Measurements from ENCODE around the gene TMEM220.

TMEM220 gene

DNA sequence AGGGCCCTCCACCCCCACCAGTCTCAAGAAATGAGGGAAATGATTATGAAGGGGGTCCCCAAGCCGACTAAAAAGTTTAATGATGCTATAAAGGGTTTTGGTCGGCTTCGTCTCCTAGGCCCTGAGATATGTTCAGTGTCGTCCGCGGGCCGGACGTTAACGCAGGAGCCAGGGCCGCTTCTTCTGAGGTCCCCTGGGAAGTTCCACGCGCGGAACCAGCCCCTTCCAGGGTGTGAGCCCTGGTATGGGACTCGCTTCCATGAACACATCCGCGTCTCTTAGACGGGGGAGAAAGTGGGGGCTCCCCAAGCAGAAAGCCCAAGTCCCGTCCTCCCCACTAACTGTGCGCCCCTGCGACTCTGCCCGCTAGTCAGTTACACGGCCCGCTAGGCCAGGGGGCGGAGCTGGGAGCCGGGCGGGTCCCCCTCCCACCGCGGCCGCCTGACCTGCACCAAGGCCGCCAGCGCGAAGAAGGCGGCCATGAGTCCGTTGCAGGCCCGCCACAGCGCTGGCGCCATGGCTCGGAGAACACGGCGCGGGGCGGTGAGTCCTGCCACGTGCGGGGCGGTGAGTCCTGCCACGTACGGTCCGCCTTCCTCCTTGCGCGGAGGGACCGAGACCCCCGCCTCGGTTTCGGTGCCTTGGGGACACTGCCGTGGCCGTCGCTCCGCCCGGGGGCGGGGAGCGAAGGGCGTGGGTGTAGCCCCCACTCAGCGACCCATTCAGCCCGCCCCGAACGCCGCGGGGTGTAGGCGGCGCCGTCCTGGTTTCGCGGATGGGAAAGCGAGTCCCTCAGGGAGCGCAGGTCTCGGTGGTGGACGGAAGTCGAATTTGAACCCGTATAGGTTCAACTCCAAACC lies at the start of gene TMEM220:
Gene TMEM220 (minus strand): TSS at position 690 of the 860 bp plus-strand sequence. CDS start 172 bp downstream, at position 518.
- Histone ChIP-seq H3K9me3 (ENCODE audit: control insufficient read depth in 5 of 5, low read length in 5 of 5) (no peaks in the 10 kb centered on the region), H3K27me3 (ENCODE audit: control insufficient read depth in 5 of 5, insufficient read depth in 4 of 5, low read length in 5 of 5) (no peaks in the 10 kb centered on the region), H3K27ac (ENCODE audit: low read depth, low read length) (peak within 1 kb of the TSS; percentile 92), H3K4me1 (ENCODE audit: control insufficient read depth in 5 of 5, insufficient read depth in 5 of 5, low read length in 5 of 5) (peaks cover 0 to 20% (median 11%) of the 10 kb centered on the region in 5 donors), H3K4me3 (ENCODE audit: low read depth in 1 of 5, low read length in 5 of 5) (peak within 1 kb of the TSS; percentile 75 to 81 (median 76)), H3K36me3 (ENCODE audit: control insufficient read depth in 5 of 5, insufficient read depth in 5 of 5, low read length in 5 of 5) (peaks cover 16 to 30% (median 22%) of the 10 kb centered on the region in 5 donors), H3K9ac (ENCODE audit: low read length in 5 of 5) (peak within 1 kb of the TSS; percentile 57 to 89 (median 84))

GRCh38 chr17:10779609-10780008 lies 49.8 kb upstream of the TMEM220 start:
- H3K4me1 ChIP-seq (ENCODE audit: control insufficient read depth in 5 of 5, insufficient read depth in 5 of 5, low read length in 5 of 5): no peaks in the 10 kb centered on the region
- H3K27me3 ChIP-seq (ENCODE audit: control insufficient read depth in 5 of 5, insufficient read depth in 4 of 5, low read length in 5 of 5): no peaks in the 10 kb centered on the region
- H3K27ac ChIP-seq (ENCODE audit: low read depth, low read length): no peak overlapping the region
- no peaks in the 10 kb centered on the region for H3K36me3 ChIP-seq (ENCODE audit: control insufficient read depth in 5 of 5, insufficient read depth in 5 of 5, low read length in 5 of 5)
- no peak overlapping the region for H3K9ac ChIP-seq (ENCODE audit: low read length in 5 of 5)
- H3K9me3 ChIP-seq (ENCODE audit: control insufficient read depth in 5 of 5, low read length in 5 of 5): peaks cover 0 to 4% (median 0%) of the 10 kb centered on the region in 5 donors
- H3K4me3 ChIP-seq (ENCODE audit: low read depth in 1 of 5, low read length in 5 of 5): no peak overlapping the region

- Histone ChIP-seq H3K9ac (ENCODE audit: low read length in 5 of 5) (no peak overlapping the region), H3K9me3 (ENCODE audit: control insufficient read depth in 5 of 5, low read length in 5 of 5) (peaks cover 0 to 2% (median 0%) of the 10 kb centered on the region in 5 donors), H3K27ac (ENCODE audit: low read depth, low read length) (no peak overlapping the region), H3K4me3 (ENCODE audit: low read depth in 1 of 5, low read length in 5 of 5) (no peak overlapping the region), H3K36me3 (ENCODE audit: control insufficient read depth in 5 of 5, insufficient read depth in 5 of 5, low read length in 5 of 5) (no peaks in the 10 kb centered on the region), H3K27me3 (ENCODE audit: control insufficient read depth in 5 of 5, insufficient read depth in 4 of 5, low read length in 5 of 5) (no peaks in the 10 kb centered on the region), H3K4me1 (ENCODE audit: control insufficient read depth in 5 of 5, insufficient read depth in 5 of 5, low read length in 5 of 5) (peaks cover 0 to 5% (median 3%) of the 10 kb centered on the region in 5 donors)
Measured at GRCh38 chr17:10777890-10778289, 48.1 kb upstream of the TMEM220 start.

- H3K27me3 ChIP-seq (ENCODE audit: control insufficient read depth in 5 of 5, insufficient read depth in 4 of 5, low read length in 5 of 5): no peaks in the 10 kb centered on the region
- no peak overlapping the region for H3K27ac ChIP-seq (ENCODE audit: low read depth, low read length)
- peaks cover 0 to 3% (median 3%) of the 10 kb centered on the region in 5 donors for H3K9me3 ChIP-seq (ENCODE audit: control insufficient read depth in 5 of 5, low read length in 5 of 5)
- no peak overlapping the region for H3K4me3 ChIP-seq (ENCODE audit: low read depth in 1 of 5, low read length in 5 of 5)
- H3K36me3 ChIP-seq (ENCODE audit: control insufficient read depth in 5 of 5, insufficient read depth in 5 of 5, low read length in 5 of 5): no peaks in the 10 kb centered on the region
- no peak overlapping the region for H3K9ac ChIP-seq (ENCODE audit: low read length in 5 of 5)
- peaks cover 0 to 9% (median 4%) of the 10 kb centered on the region in 5 donors for H3K4me1 ChIP-seq (ENCODE audit: control insufficient read depth in 5 of 5, insufficient read depth in 5 of 5, low read length in 5 of 5)
Measured at GRCh38 chr17:10777131-10777807, 47.4 kb upstream of the TMEM220 start.

DNA sequence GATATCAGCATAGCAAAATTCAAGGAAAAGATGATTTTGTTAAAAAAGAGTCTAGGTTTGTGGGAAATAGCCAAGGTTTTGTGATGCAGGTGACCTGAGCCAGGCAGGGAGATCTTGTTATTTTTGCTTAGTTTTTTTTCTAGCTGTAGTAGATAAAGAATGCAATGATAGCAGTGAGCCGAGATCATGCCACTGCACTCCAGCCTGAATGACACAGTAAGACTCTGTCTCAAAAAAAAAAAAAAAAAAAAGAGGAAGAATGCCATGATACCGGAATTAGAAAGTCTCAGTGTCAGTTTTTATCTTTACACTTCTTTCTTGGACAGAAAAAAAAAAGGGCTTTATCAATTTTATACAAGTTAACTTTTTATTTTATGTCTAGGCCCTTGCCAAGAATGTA lies 46.6 kb upstream of the TMEM220 start:
- Histone ChIP-seq H3K9me3 (ENCODE audit: control insufficient read depth in 5 of 5, low read length in 5 of 5) (peaks cover 0 to 7% (median 6%) of the 10 kb centered on the region in 5 donors), H3K36me3 (ENCODE audit: control insufficient read depth in 5 of 5, insufficient read depth in 5 of 5, low read length in 5 of 5) (no peaks in the 10 kb centered on the region), H3K27ac (ENCODE audit: low read depth, low read length) (no peak overlapping the region), H3K27me3 (ENCODE audit: control insufficient read depth in 5 of 5, insufficient read depth in 4 of 5, low read length in 5 of 5) (no peaks in the 10 kb centered on the region), H3K4me3 (ENCODE audit: low read depth in 1 of 5, low read length in 5 of 5) (no peak overlapping the region), H3K9ac (ENCODE audit: low read length in 5 of 5) (no peak overlapping the region), H3K4me1 (ENCODE audit: control insufficient read depth in 5 of 5, insufficient read depth in 5 of 5, low read length in 5 of 5) (peaks cover 0 to 9% (median 4%) of the 10 kb centered on the region in 5 donors)

DNA sequence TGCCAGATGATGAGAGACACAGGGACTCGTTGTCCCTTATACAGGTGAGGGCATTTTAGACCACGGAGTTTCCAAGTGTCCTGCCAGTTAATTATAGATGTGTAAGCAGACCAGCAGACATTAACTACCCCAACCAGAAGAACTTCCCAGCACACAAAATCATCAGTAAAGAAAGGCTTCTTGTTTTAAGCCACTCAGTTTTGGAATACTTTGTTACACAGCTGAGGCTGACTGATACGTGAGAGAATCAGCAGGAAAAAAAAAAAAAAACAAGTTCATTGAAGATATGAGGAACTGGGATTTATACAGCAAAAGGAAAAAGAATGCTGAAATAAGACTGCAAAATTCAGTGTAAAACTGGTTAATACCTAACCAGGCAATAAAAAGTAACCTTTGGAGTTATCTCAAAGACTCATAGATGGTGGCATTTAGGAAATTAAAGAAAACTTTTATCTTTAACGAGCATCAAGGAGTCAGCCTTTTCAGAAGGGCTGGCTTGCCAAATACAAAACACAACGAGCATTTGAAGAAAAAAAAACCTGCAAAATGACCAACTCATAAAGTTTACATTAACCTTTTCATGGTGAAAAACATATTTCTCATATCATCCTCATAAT lies 46.0 kb upstream of the TMEM220 start:
- Histone ChIP-seq H3K9me3 (ENCODE audit: control insufficient read depth in 5 of 5, low read length in 5 of 5) (peaks cover 0 to 7% (median 6%) of the 10 kb centered on the region in 5 donors), H3K4me1 (ENCODE audit: control insufficient read depth in 5 of 5, insufficient read depth in 5 of 5, low read length in 5 of 5) (peaks cover 0 to 9% (median 4%) of the 10 kb centered on the region in 5 donors), H3K36me3 (ENCODE audit: control insufficient read depth in 5 of 5, insufficient read depth in 5 of 5, low read length in 5 of 5) (no peaks in the 10 kb centered on the region), H3K27me3 (ENCODE audit: control insufficient read depth in 5 of 5, insufficient read depth in 4 of 5, low read length in 5 of 5) (no peaks in the 10 kb centered on the region), H3K9ac (ENCODE audit: low read length in 5 of 5) (no peak overlapping the region), H3K4me3 (ENCODE audit: low read depth in 1 of 5, low read length in 5 of 5) (no peak overlapping the region), H3K27ac (ENCODE audit: low read depth, low read length) (no peak overlapping the region)

- no peaks in the 10 kb centered on the region for H3K36me3 ChIP-seq (ENCODE audit: control insufficient read depth in 5 of 5, insufficient read depth in 5 of 5, low read length in 5 of 5)
- H3K4me3 ChIP-seq (ENCODE audit: low read depth in 1 of 5, low read length in 5 of 5): no peak overlapping the region
- H3K27me3 ChIP-seq (ENCODE audit: control insufficient read depth in 5 of 5, insufficient read depth in 4 of 5, low read length in 5 of 5): no peaks in the 10 kb centered on the region
- H3K27ac ChIP-seq (ENCODE audit: low read depth, low read length): no peak overlapping the region
- no peak overlapping the region for H3K9ac ChIP-seq (ENCODE audit: low read length in 5 of 5)
- peaks cover 0 to 7% (median 6%) of the 10 kb centered on the region in 5 donors for H3K9me3 ChIP-seq (ENCODE audit: control insufficient read depth in 5 of 5, low read length in 5 of 5)
- H3K4me1 ChIP-seq (ENCODE audit: control insufficient read depth in 5 of 5, insufficient read depth in 5 of 5, low read length in 5 of 5): peaks cover 0 to 9% (median 4%) of the 10 kb centered on the region in 5 donors
Measured at GRCh38 chr17:10775058-10775457, 45.2 kb upstream of the TMEM220 start.

- peaks cover 0 to 9% (median 4%) of the 10 kb centered on the region in 5 donors for H3K4me1 ChIP-seq (ENCODE audit: control insufficient read depth in 5 of 5, insufficient read depth in 5 of 5, low read length in 5 of 5)
- no peaks in the 10 kb centered on the region for H3K36me3 ChIP-seq (ENCODE audit: control insufficient read depth in 5 of 5, insufficient read depth in 5 of 5, low read length in 5 of 5)
- peaks cover 0 to 10% (median 7%) of the 10 kb centered on the region in 5 donors for H3K9me3 ChIP-seq (ENCODE audit: control insufficient read depth in 5 of 5, low read length in 5 of 5)
- no peak overlapping the region for H3K4me3 ChIP-seq (ENCODE audit: low read depth in 1 of 5, low read length in 5 of 5)
- H3K9ac ChIP-seq (ENCODE audit: low read length in 5 of 5): no peak overlapping the region
- no peaks in the 10 kb centered on the region for H3K27me3 ChIP-seq (ENCODE audit: control insufficient read depth in 5 of 5, insufficient read depth in 4 of 5, low read length in 5 of 5)
- no peak overlapping the region for H3K27ac ChIP-seq (ENCODE audit: low read depth, low read length)
Measured at GRCh38 chr17:10773391-10773790, 43.6 kb upstream of the TMEM220 start.

- Histone ChIP-seq H3K9ac (ENCODE audit: low read length in 5 of 5) (no peak overlapping the region), H3K4me3 (ENCODE audit: low read depth in 1 of 5, low read length in 5 of 5) (no peak overlapping the region), H3K27ac (ENCODE audit: low read depth, low read length) (no peak overlapping the region), H3K36me3 (ENCODE audit: control insufficient read depth in 5 of 5, insufficient read depth in 5 of 5, low read length in 5 of 5) (no peaks in the 10 kb centered on the region), H3K27me3 (ENCODE audit: control insufficient read depth in 5 of 5, insufficient read depth in 4 of 5, low read length in 5 of 5) (no peaks in the 10 kb centered on the region), H3K9me3 (ENCODE audit: control insufficient read depth in 5 of 5, low read length in 5 of 5) (peaks cover 0 to 10% (median 7%) of the 10 kb centered on the region in 5 donors), H3K4me1 (ENCODE audit: control insufficient read depth in 5 of 5, insufficient read depth in 5 of 5, low read length in 5 of 5) (peaks cover 0 to 9% (median 4%) of the 10 kb centered on the region in 5 donors)
Measured at GRCh38 chr17:10772425-10773380, 42.9 kb upstream of the TMEM220 start.

All from subcutaneous abdominal adipose tissue (tissue), 5 donors.